Stimulated activated CD4-positive, alpha-beta T cell treated with anti-CD3 and anti-CD28 coated beads, Interleukin-12 subunit alpha, Interleukin-12 subunit beta, amount 100 ng/mL, for 4 hours (primary cell): ENCODE results near the gene NANOS1.

Experiments
- DNase-seq: peaks from one replicate; pipeline ENCODE4 v3.0.0-alpha.2; 2020

The NANOS1 gene, protein sequence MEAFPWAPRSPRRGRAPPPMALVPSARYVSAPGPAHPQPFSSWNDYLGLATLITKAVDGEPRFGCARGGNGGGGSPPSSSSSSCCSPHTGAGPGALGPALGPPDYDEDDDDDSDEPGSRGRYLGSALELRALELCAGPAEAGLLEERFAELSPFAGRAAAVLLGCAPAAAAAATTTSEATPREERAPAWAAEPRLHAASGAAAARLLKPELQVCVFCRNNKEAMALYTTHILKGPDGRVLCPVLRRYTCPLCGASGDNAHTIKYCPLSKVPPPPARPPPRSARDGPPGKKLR

GRCh38 chr10:119029613-119030420 lies at the start of gene NANOS1:
NANOS1 (plus strand) TSS chr10:119029714; CDS start chr10:119029802, 88 bp downstream.
- peak; percentile 20 for DNase-seq

GRCh38 chr10:118980135-118980865 lies 49.2 kb upstream of the NANOS1 start:
- no peak for DNase-seq

- DNase-seq, result no peak
Measured at GRCh38 chr10:118980870-118981269, 48.6 kb upstream of the NANOS1 start.

GRCh38 chr10:118981946-118982345 lies 47.6 kb upstream of the NANOS1 start:
- no peak for DNase-seq

- DNase-seq, result no peak
Measured at GRCh38 chr10:118982366-118982765, 47.1 kb upstream of the NANOS1 start.

DNA sequence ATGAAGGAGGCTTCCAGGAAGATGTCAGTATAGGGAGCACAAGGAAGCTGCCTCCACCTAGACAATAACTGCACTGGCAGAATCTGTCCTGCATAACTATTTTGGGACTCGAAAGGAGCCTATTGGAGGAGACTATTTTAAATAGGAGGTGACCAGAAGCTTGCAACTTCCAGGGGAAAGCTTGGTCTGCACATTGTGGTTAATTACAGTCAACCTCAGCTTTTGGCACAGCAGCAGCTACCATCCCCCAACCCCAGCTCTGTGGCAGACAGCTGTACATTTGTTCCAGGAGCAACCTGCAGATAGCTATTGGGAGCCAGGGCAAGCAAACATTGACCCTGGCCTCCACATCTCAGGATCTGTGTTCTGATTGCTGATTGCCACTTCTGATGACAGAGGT lies 46.3 kb upstream of the NANOS1 start:
- DNase-seq, result no peak

DNA sequence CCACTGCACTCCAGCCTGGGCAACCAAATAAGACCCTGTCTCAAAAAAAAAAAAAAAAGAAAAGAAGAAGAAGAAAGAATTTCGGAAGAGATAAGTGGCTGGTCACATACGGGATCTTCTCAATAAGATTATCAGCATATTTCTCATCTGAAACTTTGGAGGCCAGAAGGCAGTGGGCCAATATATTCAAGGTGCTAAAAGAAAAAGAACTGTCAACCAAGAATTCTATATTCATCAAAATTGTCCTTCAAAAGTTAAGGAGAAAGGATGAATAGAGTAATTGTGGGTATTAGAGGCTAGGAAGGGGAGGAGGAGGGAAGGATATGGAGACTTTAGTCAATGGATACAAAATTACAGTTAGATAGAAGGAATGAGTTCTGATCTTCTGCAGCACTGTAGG lies 43.9 kb upstream of the NANOS1 start:
- DNase-seq, result no peak

- no peak for DNase-seq
Measured at GRCh38 chr10:118986815-118987790, 42.4 kb upstream of the NANOS1 start.

- no peak for DNase-seq
Measured at GRCh38 chr10:118990326-118990725, 39.2 kb upstream of the NANOS1 start.

DNA sequence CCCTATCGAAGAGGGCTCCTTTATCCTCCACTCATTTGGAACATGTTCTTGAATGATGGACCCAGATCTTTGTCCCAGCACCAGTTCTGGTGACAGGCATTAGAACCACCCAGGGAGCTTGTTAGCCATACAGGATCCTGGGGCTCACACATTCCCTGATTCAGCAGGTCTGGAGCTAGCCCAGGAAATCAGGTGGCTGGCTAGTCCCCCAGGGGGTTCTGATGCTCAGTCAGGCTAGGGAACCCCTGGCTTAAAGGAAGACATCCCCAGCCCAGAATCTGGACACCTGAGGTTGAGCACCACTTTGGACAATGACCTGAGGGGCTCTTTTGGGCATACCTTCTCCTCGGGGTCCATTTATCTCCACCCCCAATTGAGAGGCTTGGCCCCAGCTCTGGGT lies 37.0 kb upstream of the NANOS1 start:
- DNase-seq, result no peak

DNA sequence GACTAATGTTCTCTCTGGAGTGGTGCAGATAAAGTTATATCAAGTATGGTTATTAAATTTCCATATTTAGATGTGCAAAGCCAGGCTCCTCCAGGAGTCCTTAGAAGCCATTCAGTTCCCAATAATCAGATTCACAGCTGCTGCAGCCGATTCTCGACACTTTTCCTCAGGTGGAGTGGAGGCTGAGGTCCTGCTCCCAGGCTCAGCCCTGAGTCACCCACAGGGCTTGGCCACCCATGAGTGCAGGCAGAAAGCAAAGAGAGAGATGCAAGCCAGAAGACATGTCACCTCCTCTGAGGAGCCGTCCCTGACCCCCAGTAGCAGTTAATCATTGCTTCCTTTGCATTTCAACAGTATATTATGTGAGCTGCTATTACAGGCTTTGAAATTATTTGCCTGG lies 36.3 kb upstream of the NANOS1 start:
- no peak for DNase-seq

DNA sequence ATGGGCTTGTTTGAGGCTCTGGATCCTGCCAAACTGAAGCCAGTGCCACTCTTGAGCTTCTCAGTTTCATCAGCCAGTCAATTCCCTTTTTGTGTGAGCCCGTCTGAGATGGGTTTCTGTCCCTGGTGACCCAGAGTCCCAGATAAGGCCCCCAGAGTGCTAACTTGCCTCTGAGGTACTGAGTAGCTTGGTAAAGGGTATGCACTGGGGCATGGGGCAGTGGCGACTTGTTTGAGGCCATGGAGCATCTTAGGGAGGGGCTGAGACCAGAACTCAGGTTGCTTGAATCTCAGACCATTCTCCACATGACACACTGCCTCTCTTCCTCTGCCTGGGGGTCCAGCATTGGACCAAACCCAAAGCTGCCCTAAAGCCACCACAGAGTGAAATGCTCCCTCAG lies 35.2 kb upstream of the NANOS1 start:
- no peak for DNase-seq

DNA sequence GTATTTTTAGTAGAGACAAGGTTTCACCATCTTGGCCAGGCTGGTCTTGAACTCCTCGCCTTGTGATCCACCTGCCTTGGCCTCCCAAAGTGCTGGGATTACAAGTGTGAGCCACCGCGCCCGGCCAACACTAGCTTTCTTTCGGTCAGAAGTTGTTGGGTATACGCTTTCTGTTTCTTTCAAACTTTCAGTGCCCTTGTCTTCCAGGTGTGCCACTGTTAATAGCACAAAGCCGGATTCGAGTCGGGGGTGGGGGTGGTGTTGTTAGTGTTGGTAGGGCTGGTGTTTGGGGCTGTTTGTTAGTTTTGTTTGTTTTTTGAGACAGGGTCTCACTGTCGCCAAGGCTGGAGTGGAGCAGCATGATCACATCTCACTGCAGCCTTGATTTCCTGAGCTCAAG lies 33.8 kb upstream of the NANOS1 start:
- DNase-seq, result no peak

- DNase-seq, result no peak
Measured at GRCh38 chr10:118997379-118997778, 32.1 kb upstream of the NANOS1 start.

DNA sequence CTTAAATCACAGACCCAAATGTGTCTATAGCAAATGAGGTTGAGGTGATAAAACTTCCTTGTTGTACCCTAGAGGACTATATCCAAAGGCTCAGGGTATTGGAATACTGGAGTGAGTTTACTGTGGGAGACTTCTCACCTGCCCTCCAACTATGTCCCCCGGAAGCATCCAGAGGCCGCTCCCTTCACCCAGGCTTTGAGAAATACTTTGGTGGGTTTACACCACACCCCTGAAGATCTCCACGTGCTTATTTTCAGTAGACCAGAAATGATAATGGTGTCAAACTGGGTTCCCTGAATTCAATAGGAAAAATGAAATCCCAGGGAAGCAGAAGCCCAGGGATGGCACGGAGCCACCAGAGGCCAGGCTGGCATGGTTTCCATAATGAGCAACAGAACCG lies 31.3 kb upstream of the NANOS1 start:
- no peak for DNase-seq

DNA sequence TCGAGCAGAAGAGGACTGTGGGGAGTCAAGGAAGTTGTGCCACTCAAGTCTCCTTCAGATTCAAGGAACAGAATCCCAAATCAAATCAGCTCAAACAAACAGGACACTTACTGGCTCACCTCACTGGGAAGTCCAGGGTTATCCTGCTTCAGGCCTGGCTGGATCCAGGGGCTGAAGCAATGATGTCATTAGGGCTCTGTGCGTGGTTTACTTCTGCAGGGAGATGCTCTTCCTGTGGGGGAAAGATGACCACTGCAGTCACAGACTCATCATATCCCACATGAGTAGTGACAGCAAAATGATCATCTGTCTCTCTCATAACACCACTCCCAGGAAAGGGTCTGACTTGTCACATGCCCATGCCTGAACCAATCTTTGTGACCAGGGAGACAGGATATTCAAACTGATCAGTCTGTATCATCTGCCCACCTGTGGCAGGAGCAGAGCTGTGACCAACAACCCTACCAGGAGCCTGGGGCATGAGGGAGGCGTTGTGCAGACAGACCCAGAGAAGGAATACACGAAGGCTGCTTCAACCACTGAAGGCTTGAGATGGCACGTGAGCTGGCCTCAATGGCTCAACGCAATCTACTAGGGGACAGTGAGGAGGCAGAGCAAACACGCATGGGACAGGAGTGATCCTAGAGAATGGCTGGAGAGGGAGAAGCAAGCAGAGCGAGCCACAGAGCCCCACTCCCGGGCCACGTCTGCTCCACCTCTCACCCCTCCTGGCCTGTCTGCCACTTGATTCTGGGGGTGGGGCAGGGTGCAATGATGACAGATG lies 27.6 kb upstream of the NANOS1 start:
- DNase-seq, result no peak

DNA sequence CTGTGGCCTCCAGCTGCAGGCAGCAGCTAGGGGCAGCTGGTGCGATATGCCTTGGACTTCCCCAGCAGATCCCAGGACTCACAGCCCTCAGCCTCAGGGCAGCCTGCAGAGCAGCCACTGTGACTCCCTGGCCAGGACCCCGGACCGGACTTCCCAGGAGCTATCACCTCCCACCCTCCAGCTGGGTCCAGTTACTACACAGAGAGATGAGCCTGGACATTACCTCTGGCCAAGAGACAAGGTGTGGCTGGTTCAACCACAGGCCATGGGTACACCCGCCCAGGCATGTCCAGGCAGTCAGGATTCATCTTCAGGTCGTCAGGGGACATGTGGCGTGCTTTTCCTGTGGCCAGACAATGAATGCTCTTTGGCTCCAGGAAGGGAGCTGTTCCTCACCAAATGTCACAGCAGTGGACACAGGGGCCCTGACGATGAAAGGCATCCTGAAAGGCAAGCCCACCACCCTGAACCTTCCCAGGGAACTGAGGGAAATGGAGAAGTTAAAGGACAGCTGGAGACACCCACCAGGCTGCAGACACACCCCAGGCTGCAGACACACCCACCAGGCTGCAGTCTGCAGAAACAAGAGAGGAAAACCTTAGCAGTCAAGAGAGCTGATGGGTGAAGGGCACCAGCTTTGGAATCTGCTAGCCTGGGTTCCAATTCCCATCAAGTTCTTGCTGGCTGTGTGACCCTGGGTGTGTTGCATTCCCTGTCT lies 25.8 kb upstream of the NANOS1 start:
- DNase-seq, result no peak

DNA sequence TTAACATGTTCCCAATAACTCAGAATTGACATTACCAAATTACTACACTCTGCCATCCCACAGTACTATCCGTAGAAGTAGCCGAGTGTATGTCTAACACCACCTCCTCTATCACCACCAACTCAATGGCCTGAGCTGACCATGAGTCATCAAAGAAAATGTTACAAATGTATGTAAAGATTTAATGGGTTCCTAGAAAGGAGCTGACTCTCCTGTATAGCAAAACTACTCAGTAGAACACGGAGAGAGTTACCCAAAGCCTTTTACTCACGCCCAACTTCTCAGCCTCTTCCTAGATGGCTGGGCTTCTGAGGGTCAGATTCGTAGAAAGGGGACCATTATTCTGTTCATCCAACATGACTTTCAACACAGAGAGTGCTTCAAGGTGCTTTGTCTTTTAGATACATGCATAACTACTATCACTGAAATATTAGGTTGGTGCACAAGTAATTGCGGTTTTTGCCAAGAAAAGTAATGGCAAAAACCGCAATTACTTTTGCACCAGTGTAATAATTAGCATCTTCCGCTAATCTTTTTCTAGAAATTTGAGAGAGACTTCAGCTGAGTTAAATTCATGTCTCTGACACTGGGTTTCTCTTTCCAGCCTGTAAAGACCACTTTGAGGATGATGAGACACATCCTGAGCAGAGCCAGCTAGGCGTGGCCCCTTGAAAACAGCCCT lies 24.0 kb upstream of the NANOS1 start:
- no peak for DNase-seq

DNA sequence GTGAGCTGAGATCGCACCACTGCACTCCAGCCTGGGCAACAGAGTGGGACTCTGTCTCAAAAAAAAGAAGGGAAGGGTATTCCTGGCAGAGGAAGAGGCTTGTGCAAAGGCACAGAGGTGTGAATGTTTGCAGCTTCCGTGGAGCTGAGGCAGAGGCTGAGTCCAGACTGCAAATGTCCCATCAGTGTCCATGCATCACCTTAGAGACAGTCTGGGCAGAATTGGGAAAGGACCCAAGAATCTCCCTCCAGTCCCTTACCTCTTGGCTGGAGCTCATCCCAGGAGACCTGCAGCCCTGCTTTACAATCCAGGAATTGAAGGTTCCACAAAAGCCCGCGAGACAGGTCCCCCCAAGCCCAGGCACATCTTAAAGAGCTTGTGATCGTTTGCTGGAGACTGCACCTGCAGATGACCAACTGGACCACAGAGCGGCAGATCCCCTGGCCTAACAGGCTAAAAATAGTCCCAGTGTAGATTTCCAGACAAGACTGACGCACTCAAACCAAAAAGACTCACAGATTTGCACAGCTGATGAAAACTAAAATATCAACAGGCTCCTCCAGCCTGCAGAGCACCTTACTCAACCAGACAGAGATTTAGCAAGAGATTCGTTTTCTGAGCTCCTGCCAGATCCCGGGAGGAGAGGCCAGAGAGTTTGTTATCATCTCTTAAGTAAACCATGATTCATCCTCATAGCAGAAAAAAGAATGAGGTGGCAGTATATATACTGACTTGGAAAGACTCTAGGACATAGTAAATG lies 22.9 kb upstream of the NANOS1 start:
- DNase-seq, result no peak

DNA sequence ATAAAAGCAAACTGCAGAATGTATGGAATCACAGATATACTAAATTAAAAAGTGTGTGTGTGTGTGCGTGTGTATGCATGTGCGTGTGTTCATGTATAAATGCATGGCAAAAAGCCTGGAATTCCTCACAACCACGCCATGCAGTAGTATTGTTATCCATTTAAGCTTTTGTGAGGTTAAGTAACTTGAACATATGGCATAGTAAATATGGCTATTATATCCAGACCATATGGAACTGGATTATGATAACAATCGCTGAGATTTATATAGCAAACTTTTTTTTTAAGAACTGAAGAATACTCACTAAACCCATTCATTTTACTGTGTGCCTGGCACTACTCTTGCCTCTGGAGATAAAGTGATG lies 22.3 kb upstream of the NANOS1 start:
- DNase-seq, result no peak
